Epidermal melanocyte (primary cell): Measurements from ENCODE around the gene FAM187B.
"Not testable (repeated sequence)": the region's sequence is repeated elsewhere in the genome, so short reads cannot be mapped to it uniquely, and the experiment has no call there.

Experiments used
- DNase-seq: peaks from one replicate; pipeline ENCODE4 v3.0.0; 2011; ENCODE audit warnings: low spot score; ENCODE audit not compliant: insufficient read length

Gene FAM187B

GRCh38 chr19:35213663-35214632 is 14.6 kb downstream of the FAM187B start:
- DNase-seq: peak; percentile 43

- DNase-seq: no peak
Observed at GRCh38 chr19:35212241-35212640, 16.3 kb downstream of the FAM187B start.

GRCh38 chr19:35211545-35212230 is 16.9 kb downstream of the FAM187B start:
- no peak for DNase-seq

- no peak for DNase-seq
Observed at GRCh38 chr19:35209646-35210045, 18.9 kb downstream of the FAM187B start.

- no peak for DNase-seq
Observed at GRCh38 chr19:35208121-35208520, 20.4 kb downstream of the FAM187B start.

GRCh38 chr19:35207391-35207871 is 21.1 kb downstream of the FAM187B start:
- no peak for DNase-seq

GRCh38 chr19:35206855-35207254 is 21.7 kb downstream of the FAM187B start:
- DNase-seq: no peak

- DNase-seq: no peak
Observed at GRCh38 chr19:35206379-35206778, 22.2 kb downstream of the FAM187B start.

GRCh38 chr19:35205733-35206323 is 22.7 kb downstream of the FAM187B start:
- DNase-seq: no peak

- DNase-seq: no peak
Observed at GRCh38 chr19:35204799-35205732, 23.5 kb downstream of the FAM187B start.

GRCh38 chr19:35202722-35203688 is 25.5 kb downstream of the FAM187B start:
- no peak for DNase-seq

- DNase-seq: no peak
Observed at GRCh38 chr19:35199481-35199880, 29.1 kb downstream of the FAM187B start.

GRCh38 chr19:35196861-35197260 is 31.7 kb downstream of the FAM187B start:
- not testable (repeated sequence) for DNase-seq

- DNase-seq: no peak
Observed at GRCh38 chr19:35195830-35196229, 32.7 kb downstream of the FAM187B start.

GRCh38 chr19:35194012-35194984 is 34.2 kb downstream of the FAM187B start:
- DNase-seq: no peak

- DNase-seq: no peak
Observed at GRCh38 chr19:35184884-35185283, 43.7 kb downstream of the FAM187B start.

- no peak for DNase-seq
Observed at GRCh38 chr19:35184267-35184666, 44.3 kb downstream of the FAM187B start.

- DNase-seq: no peak
Observed at GRCh38 chr19:35181387-35181786, 47.2 kb downstream of the FAM187B start.
